ENCODE data around the gene RTN4R. TPM values are rescaled to one million over a fixed set of nuclear protein-coding genes. Genes with fewer than 3 reads are reported as not detected.
"Not testable (repeated sequence)": the region's sequence is repeated elsewhere in the genome, so short reads cannot be mapped to it uniquely, and the experiment has no call there.

RTN4R gene
- total and polyA plus RNA-seq, 8 donors: 3.7 to 10.9 (median 6.8) TPM

DNA sequence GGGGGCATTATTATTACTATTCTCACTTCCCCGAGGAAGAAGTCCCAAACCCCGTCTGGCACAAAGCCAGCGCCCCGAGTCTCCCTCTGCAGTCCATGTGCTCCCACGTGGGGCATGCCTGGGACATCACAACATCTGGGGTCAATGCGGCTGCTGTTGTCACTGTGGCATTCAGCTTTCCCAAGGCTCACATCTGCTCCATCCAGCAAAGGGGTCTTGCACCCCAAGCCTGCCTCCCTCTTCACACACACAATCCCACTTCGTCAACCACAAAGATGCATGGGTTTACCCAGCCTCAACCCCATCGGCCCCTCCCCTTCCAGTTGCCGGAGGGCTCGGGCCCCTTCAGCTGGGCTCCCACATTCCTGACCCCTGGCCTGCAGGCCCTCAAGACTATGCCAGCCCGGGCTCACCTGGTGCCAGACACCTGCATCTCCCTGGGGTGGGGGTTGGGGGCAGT, 23.5 kb upstream of the RTN4R start:
- no peak for DNase-seq
- TF ChIP-seq, protein P1, sequence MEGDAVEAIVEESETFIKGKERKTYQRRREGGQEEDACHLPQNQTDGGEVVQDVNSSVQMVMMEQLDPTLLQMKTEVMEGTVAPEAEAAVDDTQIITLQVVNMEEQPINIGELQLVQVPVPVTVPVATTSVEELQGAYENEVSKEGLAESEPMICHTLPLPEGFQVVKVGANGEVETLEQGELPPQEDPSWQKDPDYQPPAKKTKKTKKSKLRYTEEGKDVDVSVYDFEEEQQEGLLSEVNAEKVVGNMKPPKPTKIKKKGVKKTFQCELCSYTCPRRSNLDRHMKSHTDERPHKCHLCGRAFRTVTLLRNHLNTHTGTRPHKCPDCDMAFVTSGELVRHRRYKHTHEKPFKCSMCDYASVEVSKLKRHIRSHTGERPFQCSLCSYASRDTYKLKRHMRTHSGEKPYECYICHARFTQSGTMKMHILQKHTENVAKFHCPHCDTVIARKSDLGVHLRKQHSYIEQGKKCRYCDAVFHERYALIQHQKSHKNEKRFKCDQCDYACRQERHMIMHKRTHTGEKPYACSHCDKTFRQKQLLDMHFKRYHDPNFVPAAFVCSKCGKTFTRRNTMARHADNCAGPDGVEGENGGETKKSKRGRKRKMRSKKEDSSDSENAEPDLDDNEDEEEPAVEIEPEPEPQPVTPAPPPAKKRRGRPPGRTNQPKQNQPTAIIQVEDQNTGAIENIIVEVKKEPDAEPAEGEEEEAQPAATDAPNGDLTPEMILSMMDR (IDR thresholded peaks at IDR 0.05): no peak
- Histone ChIP-seq H3K36me3 (no peaks in the 10 kb centered on the region), H3K27ac (no peak overlapping the region), H3K9me3 (no peaks in the 10 kb centered on the region), H3K4me3 (no peak overlapping the region), H3K4me1 (no peaks in the 10 kb centered on the region), H3K27me3 (peaks cover 0 to 24% of the 10 kb centered on the region in 2 donors)
- ATAC-seq: no peak
- intact Hi-C loops (cut with DNase I): no loop called here

DNA sequence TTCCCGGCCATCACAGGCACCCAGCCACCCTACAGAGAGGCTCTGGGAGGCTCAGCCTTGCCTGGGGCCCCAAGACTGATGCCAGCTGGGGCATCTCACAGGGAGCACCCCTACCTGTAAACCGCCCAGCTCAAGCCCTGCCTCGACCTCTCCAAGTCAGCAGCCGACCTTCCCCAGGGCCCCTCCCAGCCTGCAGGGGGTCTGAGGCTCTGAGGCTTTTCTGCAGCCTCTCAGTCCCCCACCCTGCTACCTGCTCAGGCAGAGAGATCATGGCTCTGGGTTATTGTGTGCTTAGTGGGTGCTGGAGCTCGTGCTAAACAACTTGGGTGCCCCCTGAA, 23.1 kb upstream of the RTN4R start:
- no peak for DNase-seq
- Histone ChIP-seq H3K36me3 (no peaks in the 10 kb centered on the region), H3K27me3 (peaks cover 0 to 24% of the 10 kb centered on the region in 2 donors), H3K4me1 (no peaks in the 10 kb centered on the region), H3K4me3 (no peak overlapping the region), H3K27ac (no peak overlapping the region), H3K9me3 (no peaks in the 10 kb centered on the region)
- ATAC-seq: no peak
- TF ChIP-seq, protein P1 (IDR thresholded peaks at IDR 0.05): no peak
- intact Hi-C loops (cut with DNase I): no loop called here

DNA sequence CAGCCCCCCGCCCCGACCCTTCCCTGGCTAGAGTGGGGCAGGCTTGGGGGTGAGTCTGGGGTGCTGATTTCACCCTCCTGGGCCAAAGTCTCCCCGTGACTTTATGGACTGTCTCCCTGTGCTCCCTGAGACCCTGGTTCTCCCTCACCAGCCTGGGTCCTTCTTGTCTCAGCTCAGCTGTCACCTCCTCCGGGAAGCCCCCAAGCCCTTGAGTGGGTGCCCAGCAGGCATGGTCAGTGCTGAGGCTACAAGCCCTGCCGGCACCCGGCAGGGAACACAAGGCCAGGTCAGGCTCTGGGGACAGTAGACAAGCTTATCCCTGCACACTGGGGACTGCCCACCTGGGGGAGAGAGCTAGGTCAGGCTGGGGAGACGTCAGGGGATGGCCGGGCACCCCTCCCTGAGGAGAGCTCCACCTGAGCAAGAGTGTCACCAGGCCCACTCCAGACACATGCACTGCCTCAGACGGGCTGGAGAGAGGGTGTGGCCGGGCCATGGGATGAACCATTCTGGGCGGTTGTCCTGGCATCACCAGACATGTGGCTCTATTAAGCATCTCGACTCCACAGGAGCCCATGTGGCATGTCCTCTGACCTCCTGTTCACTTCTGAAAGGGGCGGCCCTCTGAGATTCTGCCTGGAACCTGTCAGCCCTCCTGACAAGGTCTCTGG, 22.6 kb upstream of the RTN4R start:
- intact Hi-C loops (cut with DNase I): no loop called here
- TF ChIP-seq, protein P1 (IDR thresholded peaks at IDR 0.05): no peak
- H3K27ac ChIP-seq: no peak overlapping the region
- peaks cover 0 to 24% of the 10 kb centered on the region in 2 donors for H3K27me3 ChIP-seq
- no peak for DNase-seq
- no peaks in the 10 kb centered on the region for H3K4me1 ChIP-seq
- no peak overlapping the region for H3K4me3 ChIP-seq
- H3K36me3 ChIP-seq: no peaks in the 10 kb centered on the region
- H3K9me3 ChIP-seq: no peaks in the 10 kb centered on the region
- ATAC-seq: no peak

DNA sequence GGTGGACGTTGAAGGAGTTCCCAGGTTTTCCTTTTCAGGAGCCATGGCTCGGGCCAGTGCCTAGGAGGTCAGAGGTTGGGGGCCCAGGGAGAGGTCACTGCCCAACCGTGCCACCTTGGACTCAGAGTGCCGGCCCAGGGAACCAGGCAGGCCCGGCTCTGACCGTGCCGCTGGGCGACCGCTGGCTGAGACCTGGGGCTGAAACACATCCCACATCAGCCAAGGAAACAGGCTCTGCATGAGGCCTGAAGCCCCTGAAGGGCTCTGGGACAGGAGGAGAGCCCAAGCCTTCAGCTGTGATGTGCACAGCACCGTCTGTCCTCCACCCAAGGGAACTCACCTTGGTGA, 21.9 kb upstream of the RTN4R start:
- Histone ChIP-seq H3K9me3 (no peaks in the 10 kb centered on the region), H3K36me3 (no peaks in the 10 kb centered on the region), H3K4me3 (no peak overlapping the region), H3K4me1 (no peaks in the 10 kb centered on the region), H3K27me3 (peaks cover 0 to 24% of the 10 kb centered on the region in 2 donors), H3K27ac (no peak overlapping the region)
- TF ChIP-seq, protein P1 (IDR thresholded peaks at IDR 0.05): no peak
- no peak for ATAC-seq
- intact Hi-C loops (cut with DNase I): no loop called here
- DNase-seq: no peak

DNA sequence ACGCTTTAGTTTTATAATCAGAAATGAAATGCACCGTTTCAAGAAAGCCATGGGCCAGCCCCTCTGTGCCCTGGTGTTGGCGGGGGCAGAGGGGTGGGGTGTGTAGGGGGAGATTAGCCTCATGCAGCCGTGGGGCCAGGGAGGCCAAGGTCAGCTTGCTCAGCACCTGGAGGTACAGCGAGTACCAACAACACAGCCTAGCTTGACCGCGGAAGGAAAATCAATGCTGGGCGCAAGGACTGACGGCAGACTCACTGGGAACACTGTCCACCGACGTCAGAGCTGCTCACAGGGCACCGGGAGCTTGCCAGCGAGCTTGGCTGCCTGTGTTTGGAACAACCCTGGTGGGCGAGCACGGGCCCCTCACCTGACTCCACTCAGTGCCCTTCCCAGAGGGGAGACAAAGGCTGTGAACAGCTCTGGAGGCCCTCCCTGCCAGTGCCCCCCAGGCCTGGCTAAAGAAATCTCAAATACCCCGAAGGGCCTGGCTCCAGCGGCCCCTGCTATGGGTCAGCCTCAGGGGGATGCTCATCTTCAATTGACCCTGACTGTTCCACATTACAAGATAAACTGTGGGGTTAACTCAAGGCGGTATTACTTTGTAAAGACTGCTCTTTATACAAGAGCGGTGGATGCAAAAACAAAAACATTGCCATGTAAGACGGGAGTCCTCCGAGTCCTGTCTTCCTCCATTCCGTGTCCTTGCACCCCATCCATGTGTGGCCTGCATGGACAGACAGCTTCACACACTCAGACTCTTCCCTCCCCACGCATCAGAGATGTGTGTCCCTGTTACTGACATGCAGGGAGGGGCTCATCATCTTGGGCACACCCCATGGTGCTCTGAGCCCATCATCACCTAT, 21.3 kb upstream of the RTN4R start:
- not testable (repeated sequence) for DNase-seq, ATAC-seq, H3K27ac ChIP-seq, H3K36me3 ChIP-seq, H3K4me1 ChIP-seq, H3K9me3 ChIP-seq, H3K4me3 ChIP-seq
- intact Hi-C loops (cut with DNase I): loop anchor here in 1 of 2 donors (10.0 kb wide), 1 partner anchor 135 kb away; the partner anchor contains the start of gene CCDC188
- peaks cover 0 to 24% of the 10 kb centered on the region in 2 donors for H3K27me3 ChIP-seq

DNA sequence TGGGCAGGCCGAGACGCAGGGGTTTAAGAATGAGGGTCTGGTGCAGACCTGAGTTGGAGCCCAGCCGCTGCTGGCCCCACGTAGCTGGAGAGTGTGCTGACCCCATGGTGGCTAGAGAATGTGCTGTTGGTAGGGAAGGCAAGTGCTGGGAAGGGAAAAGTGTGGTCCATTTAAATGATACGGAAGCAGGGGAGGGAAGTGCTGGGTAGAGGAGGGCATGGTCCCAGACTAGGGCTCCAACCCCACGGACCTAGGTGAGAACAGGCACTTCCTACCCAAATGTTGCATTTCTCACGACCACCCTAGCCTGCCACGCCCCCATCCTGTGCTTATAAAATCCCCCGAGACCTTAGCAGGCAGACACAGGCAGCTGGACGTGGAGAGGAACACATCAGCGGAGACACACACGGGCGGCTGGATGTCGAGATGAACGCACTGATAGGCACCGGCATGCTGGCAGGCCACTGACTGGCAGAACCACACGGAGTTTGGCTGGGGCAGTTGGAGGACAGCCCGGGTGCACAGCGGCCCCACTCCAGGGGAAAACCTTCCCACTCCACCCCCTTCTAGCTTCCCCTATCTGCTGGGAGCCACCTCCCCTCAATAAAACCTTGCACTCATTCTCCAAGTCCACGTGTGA, 18.8 kb upstream of the RTN4R start:
- DNase-seq, H3K4me3 ChIP-seq, H3K4me1 ChIP-seq, H3K9me3 ChIP-seq, H3K27ac ChIP-seq, H3K36me3 ChIP-seq, ATAC-seq: not testable (repeated sequence)
- intact Hi-C loops (cut with DNase I): loop anchor here in 1 of 2 donors (10.0 kb wide), 1 partner anchor 132 kb away; the partner anchor contains the start of gene CCDC188
- H3K27me3 ChIP-seq: peaks cover 0 to 24% of the 10 kb centered on the region in 2 donors

DNA sequence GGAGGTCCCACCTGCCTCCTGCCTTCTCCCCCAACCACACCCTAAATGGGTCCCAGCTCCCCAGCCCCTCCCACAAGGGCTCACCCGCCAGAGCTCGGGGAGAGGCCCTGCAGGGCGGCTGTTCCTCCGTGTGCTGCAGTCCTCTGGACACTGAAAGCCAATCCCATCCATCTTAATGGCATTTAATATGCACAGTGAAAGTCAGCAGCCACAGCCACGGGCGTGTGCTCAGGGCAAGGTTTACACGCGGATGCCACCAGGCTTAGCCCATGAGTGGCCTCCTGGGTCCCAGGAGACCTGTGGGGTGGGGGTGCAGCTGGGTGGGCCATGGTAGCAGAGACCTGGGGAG, 18.2 kb upstream of the RTN4R start:
- DNase-seq, H3K9me3 ChIP-seq, ATAC-seq, H3K27ac ChIP-seq, H3K4me1 ChIP-seq, H3K4me3 ChIP-seq, H3K36me3 ChIP-seq: not testable (repeated sequence)
- intact Hi-C loops (cut with DNase I): loop anchor here in 1 of 2 donors (10.0 kb wide), 1 partner anchor 131 kb away; the partner anchor contains the start of gene CCDC188
- peaks cover 0 to 19% of the 10 kb centered on the region in 2 donors for H3K27me3 ChIP-seq

Data from left lung (tissue), 10 donors.